CD14-positive monocyte (primary cell): ENCODE results near the gene SLIT3. TPM values are rescaled to one million over a fixed set of nuclear protein-coding genes. Genes with fewer than 3 reads are reported as not detected.

Experiments used
- DNase-seq, 3 donors: peaks; one replicate each; pipeline ENCODE4 v3.0.0-alpha.2; 2011 to 2022
- H2AFZ ChIP-seq: 2 replicates; pipeline ENCODE4 v1.6.0; 2012; ENCODE audit warnings: mild to moderate bottlenecking, low read depth, low read length, inconsistent platforms; ENCODE audit not compliant: insufficient read depth, poor library complexity, severe bottlenecking
- H3K27ac ChIP-seq, 2 donors: 1 replicate in 1 of 2; 2 replicates in 1 of 2; pipeline ENCODE4 v1.5.1; 2012 to 2013; ENCODE audit warnings: low read length in 2 of 2, control low read depth in 1 of 2, inconsistent platforms in 1 of 2, low read depth in 1 of 2, mild to moderate bottlenecking in 1 of 2
- H3K27me3 ChIP-seq, 2 donors: one replicate each; pipeline versions ENCODE4 v1.6.0 to v1.6.1; 2011 to 2013; ENCODE audit warnings: low read length in 2 of 2; ENCODE audit not compliant: control insufficient read depth in 2 of 2, insufficient read depth in 2 of 2
- H3K36me3 ChIP-seq, 2 donors: replicated peaks in 1 of 2; 1 replicate in 1 of 2; 2 replicates in 1 of 2; pipeline versions ENCODE4 v1.5.1 to v1.6.1; 2012 to 2013; ENCODE audit warnings: low read length in 2 of 2, control low read depth in 1 of 2, inconsistent platforms in 1 of 2, mild to moderate bottlenecking in 1 of 2; ENCODE audit not compliant: insufficient read depth in 2 of 2, control insufficient read depth in 1 of 2
- H3K4me1 ChIP-seq, 2 donors: 1 replicate in 1 of 2; 2 replicates in 1 of 2; pipeline versions ENCODE4 v1.5.1 to v1.6.1; 2012 to 2013; ENCODE audit warnings: low read length in 2 of 2, control low read depth in 1 of 2, inconsistent platforms in 1 of 2, mild to moderate bottlenecking in 1 of 2, moderate library complexity in 1 of 2; ENCODE audit not compliant: insufficient read depth in 2 of 2, control insufficient read depth in 1 of 2
- H3K4me2 ChIP-seq: replicated peaks from 2 replicates; pipeline ENCODE3; 2012; ENCODE audit warnings: low read length, moderate library complexity, mild to moderate bottlenecking; ENCODE audit not compliant: poor library complexity, severe bottlenecking; ENCODE audit errors: extremely low read depth
- H3K4me3 ChIP-seq, 3 experiments: fragments of 200-600 bp in 1 of 3; sonication (generic) in 1 of 3; replicated peaks in 1 of 3; 1 replicate in 2 of 3; 2 replicates in 1 of 3; pipeline ENCODE4 v1.5.1; 2011 to 2013; ENCODE audit warnings: low read length in 3 of 3, mild to moderate bottlenecking in 3 of 3, control low read depth in 2 of 3, low read depth in 2 of 3, inconsistent platforms in 1 of 3, moderate library complexity in 1 of 3
- H3K79me2 ChIP-seq: 2 replicates; pipeline ENCODE4 v1.6.0; 2012; ENCODE audit warnings: mild to moderate bottlenecking, control low read depth, inconsistent platforms, low read length, moderate library complexity; ENCODE audit not compliant: insufficient read depth
- H3K9ac ChIP-seq: 2 replicates; pipeline ENCODE4 v1.6.0; 2017; ENCODE audit warnings: low read length, mild to moderate bottlenecking; ENCODE audit not compliant: insufficient read depth, poor library complexity, severe bottlenecking
- H3K9me3 ChIP-seq, 2 donors: replicated peaks in 1 of 2; 1 replicate in 1 of 2; 2 replicates in 1 of 2; pipeline versions ENCODE4 v1.5.1 to v1.6.1; 2012 to 2013; ENCODE audit warnings: low read length in 2 of 2, control low read depth in 1 of 2; ENCODE audit not compliant: control insufficient read depth in 1 of 2, insufficient read depth in 1 of 2
- H4K20me1 ChIP-seq: 2 replicates; pipeline ENCODE4 v1.6.0; 2012; ENCODE audit warnings: mild to moderate bottlenecking, low read length, control low read depth, moderate library complexity; ENCODE audit not compliant: insufficient read depth
- H3K27ac Mint-ChIP-seq, 7 donors: one replicate each; pipeline ENCODE4 v1.8.0; 2020; ENCODE audit warnings: mild to moderate bottlenecking in 7 of 7, mixed read lengths in 7 of 7, moderate library complexity in 6 of 7, inconsistent platforms in 2 of 7
- H3K27me3 Mint-ChIP-seq, 3 donors: one replicate each; pipeline ENCODE4 v1.8.0; 2021 to 2022; ENCODE audit warnings: low read depth in 3 of 3, mild to moderate bottlenecking in 3 of 3, mixed read lengths in 3 of 3, moderate library complexity in 3 of 3, inconsistent platforms in 1 of 3
- H3K36me3 Mint-ChIP-seq, 2 donors: one replicate each; pipeline ENCODE4 v1.8.0; 2020; ENCODE audit warnings: mixed read lengths in 2 of 2, inconsistent platforms in 1 of 2, mild to moderate bottlenecking in 1 of 2
- H3K4me1 Mint-ChIP-seq: one replicate; pipeline ENCODE4 v1.8.0; 2020; ENCODE audit warnings: mild to moderate bottlenecking, mixed read lengths
- H3K4me3 Mint-ChIP-seq, 2 donors: one replicate each; pipeline ENCODE4 v1.8.0; 2020; ENCODE audit warnings: mild to moderate bottlenecking in 2 of 2, mixed read lengths in 2 of 2, moderate library complexity in 1 of 2
- H3K9me3 Mint-ChIP-seq, 7 donors: one replicate each; pipeline ENCODE4 v1.8.0; 2020 to 2022; ENCODE audit warnings: mixed read lengths in 7 of 7, mild to moderate bottlenecking in 6 of 7, moderate library complexity in 6 of 7, inconsistent platforms in 2 of 7
- CTCF ChIP-seq: fragments of 200-600 bp; IDR thresholded peaks from one replicate; pipeline ENCODE4 v1.8.0; 2022; ENCODE audit warnings: antibody characterized with exemption, mild to moderate bottlenecking
- WGBS: methylation state at CpG from one replicate; pipeline ENCODE4 v1.1.5; 2013; ENCODE audit warnings: missing lambda C conversion rate; ENCODE audit not compliant: insufficient coverage; 5-methylcytosine and 5-hydroxymethylcytosine counted together
- intact Hi-C, 2 donors: fragments of 100-400 bp; cut with micrococcal nuclease; formaldehyde crosslinking; loops; one replicate each; pipeline versions ENCODE4 v1.15.0 to v1.15.1; 2023
- polyA plus RNA-seq, 3 donors: library from polyadenylated mRNA; depleted of rRNA in 1 of 3; unstranded in 2 of 3; stranded (reverse) in 1 of 3; fragments of 300-500 nt in 2 of 3; fragments of >200 nt in 1 of 3; fragmentation: Illumina TruSeq in 2 of 3; gene quantifications; 1 replicate in 2 of 3; 2 replicates in 1 of 3; pipeline ENCODE4 v1.2.3, GENCODE V29; 2012 to 2021

The SLIT3 gene
- polyA plus RNA-seq, 3 donors: not detected

GRCh38 chr5:169195601-169196000 is 105.3 kb downstream of the SLIT3 start:
- Mint-ChIP-seq H3K9me3 (peaks cover 0 to 4% (median 0%) of the 10 kb centered on the region in 7 donors), H3K4me1 (no peaks in the 10 kb centered on the region), H3K36me3 (no peaks in the 10 kb centered on the region), H3K27ac (no peak overlapping the region), H3K4me3 (no peak overlapping the region), H3K27me3 (peaks cover 0 to 2% (median 0%) of the 10 kb centered on the region in 3 donors)
- Histone ChIP-seq H3K9me3 (no peaks in the 10 kb centered on the region), H4K20me1 (no peaks in the 10 kb centered on the region), H3K9ac (no peak overlapping the region), H3K36me3 (no peaks in the 10 kb centered on the region), H3K79me2 (no peaks in the 10 kb centered on the region), H3K4me2 (no peak overlapping the region), H3K27ac (no peak overlapping the region), H2AFZ (no peak overlapping the region), H3K4me3 (no peak overlapping the region), H3K4me1 (no peaks in the 10 kb centered on the region), H3K27me3 (no peaks in the 10 kb centered on the region)
- intact Hi-C loops: no loop called here
- TF ChIP-seq CTCF: no peak
- WGBS: 90% methylated on average over 2 of the region's 8 CpGs
- no peak for DNase-seq

- peaks cover 0 to 3% (median 0%) of the 10 kb centered on the region in 7 donors for H3K9me3 Mint-ChIP-seq
- intact Hi-C loops: no loop called here
- Histone ChIP-seq H3K27ac (no peak overlapping the region), H3K36me3 (no peaks in the 10 kb centered on the region), H3K27me3 (no peaks in the 10 kb centered on the region), H3K4me2 (no peak overlapping the region), H3K9me3 (no peaks in the 10 kb centered on the region), H3K4me3 (no peak overlapping the region), H3K79me2 (no peaks in the 10 kb centered on the region), H3K9ac (no peak overlapping the region), H3K4me1 (no peaks in the 10 kb centered on the region), H4K20me1 (no peaks in the 10 kb centered on the region), H2AFZ (no peak overlapping the region)
- H3K4me1 Mint-ChIP-seq: no peaks in the 10 kb centered on the region
- H3K4me3 Mint-ChIP-seq: no peak overlapping the region
- H3K36me3 Mint-ChIP-seq: no peaks in the 10 kb centered on the region
- peaks cover 0 to 2% (median 0%) of the 10 kb centered on the region in 3 donors for H3K27me3 Mint-ChIP-seq
- DNase-seq: no peak
- no peak for TF ChIP-seq CTCF
- no peak overlapping the region for H3K27ac Mint-ChIP-seq
- 81% methylated on average over 3 of the region's 3 CpGs for WGBS
Observed at GRCh38 chr5:169192536-169192935, 108.4 kb downstream of the SLIT3 start.
